Measurements from ENCODE around the gene CCDC187.

Gene CCDC187

DNA sequence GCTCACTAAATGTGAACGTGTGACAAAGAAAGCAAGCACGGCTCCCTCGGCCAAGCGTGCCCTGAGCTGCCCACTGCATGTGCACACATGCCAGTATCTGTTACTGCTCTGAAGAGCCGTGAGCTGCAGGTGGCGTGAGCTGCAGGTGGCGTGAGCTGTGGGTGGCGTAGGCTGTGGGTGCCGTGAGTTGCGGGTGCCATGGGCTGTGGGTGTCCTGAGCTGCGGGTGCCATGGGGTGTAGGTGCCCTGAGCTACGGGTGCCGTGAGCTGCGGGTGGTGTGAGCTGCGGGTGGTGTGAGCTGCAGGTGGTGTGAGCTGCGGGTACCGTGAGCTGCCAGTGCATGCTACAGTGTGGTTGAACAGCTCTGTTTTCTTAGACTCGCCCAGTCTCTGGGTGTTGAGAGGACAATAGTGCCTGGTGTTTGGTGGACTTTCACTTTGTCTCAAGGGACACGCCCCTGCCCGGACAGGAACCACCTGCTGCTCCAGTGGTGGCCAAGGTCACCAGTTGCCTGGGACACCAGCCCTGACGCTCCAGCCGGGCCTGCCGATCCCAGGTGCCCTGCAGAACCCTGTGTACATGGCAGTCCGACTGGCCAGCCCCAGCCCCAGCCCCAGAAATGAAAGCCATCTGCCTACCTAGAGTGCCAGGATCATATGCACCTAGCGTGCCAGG lies 6.7 kb downstream of the CCDC187 start:
- no peak for DNase-seq (ENCODE audit: low read depth)

DNA sequence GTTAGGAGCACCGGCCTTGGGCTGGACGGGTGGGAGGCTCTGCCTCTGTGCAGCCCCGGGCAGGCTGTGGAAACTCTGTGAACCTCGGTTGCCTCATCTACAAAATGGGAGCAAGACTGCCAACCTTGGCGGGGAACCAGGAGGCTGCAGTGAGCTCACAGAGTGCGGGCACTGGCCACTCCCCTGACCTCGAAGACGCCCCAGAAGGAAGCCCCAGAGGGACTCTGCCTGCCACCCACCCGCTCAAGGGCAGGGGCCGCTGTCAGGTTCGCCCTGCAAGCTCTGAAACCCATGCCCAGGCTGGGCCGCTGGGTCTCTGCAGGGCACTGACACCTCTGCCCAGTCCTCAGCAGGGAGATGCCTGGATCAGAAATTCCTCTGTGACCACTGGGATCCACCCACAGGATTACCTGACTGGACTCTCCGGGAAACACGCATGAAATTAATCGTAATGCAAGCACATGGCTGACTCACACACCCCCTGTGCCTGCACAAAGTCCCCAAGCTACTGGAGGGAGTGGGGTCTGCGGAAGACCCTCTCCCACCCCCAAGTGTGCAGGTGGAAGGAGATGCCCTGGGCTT lies 7.4 kb downstream of the CCDC187 start:
- no peak for DNase-seq (ENCODE audit: low read depth)

DNA sequence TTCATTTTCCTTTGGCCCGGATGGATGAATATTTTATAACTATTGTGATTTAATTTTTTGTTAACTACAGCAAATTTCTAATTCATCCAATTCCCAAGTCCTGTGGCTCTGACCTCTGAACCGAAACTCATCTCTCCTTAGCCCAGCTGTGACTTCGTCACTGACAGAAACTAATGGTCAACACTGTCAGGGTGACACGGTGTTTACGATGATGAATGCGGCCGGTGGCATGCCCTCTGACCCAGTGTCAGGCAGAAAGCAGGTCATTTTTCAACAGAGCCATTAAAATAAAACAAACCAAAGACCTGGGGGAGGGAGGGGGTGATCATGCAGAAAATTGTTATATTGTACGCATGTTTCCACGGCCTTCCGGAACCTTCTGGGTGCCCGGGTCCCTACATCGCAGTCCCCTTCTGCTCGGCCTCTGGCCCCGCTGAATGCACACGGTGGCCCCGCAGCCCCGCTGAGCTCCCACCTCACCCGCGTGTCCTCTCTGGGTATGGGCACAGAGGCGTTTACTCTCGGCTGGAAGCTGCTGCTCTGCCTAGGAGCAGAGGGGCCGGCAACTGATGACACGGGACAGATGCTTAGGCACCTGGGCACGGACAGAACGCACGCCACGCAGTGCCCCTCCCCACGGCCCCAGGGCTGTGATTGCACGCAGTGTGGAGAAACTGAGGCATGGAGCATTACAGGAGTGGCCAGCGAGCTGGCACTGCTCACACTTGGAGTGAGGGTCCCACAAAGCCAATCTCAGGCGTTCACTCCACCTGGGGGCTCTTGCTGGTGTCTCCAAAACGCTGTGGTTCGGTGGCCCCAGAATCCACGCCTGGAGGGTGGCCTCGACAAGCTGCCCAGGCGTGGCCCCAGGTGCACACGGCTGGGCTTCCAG lies 8.1 kb downstream of the CCDC187 start:
- no peak for DNase-seq (ENCODE audit: low read depth)

DNA sequence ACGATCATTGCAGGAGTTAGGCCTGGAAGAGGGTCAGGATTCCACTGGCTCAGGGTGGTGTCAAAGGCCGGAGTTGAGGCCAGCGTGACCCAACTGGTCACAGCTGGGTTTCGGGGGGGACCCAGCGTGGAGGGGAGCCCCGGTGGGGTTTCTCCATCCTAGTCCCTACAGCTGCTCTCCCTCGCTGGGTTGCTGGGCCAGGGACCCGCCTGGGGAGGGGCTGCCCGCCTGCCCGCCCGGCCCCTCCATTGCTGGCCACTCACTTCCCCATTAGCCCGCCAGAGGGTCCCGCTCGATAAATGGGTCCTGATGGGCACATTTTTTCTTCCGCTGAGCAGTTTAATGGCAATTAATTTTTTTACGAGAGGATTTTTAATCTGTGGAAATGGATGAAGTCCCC lies 8.8 kb downstream of the CCDC187 start:
- DNase-seq (ENCODE audit: low read depth) = no peak

DNA sequence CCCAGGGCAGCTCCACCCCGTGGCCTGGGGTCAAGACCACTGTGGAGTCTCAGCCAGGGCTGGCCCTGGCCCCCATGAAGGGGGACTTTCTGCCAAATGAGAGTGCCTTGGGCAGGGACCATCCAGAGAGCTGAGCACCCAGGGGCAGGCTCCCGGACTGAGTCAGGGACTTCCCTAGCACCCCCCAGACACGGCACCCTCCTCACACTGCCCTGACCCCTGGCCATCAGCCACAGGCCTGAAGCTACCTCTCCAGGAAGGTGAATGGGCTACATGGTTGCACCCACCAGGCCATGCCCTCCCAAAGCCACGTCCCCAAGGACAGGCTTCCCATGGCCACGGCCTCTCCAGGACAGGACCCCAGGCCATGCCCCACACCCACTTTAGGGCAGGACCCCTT lies 9.5 kb downstream of the CCDC187 start:
- DNase-seq (ENCODE audit: low read depth) = no peak

DNA sequence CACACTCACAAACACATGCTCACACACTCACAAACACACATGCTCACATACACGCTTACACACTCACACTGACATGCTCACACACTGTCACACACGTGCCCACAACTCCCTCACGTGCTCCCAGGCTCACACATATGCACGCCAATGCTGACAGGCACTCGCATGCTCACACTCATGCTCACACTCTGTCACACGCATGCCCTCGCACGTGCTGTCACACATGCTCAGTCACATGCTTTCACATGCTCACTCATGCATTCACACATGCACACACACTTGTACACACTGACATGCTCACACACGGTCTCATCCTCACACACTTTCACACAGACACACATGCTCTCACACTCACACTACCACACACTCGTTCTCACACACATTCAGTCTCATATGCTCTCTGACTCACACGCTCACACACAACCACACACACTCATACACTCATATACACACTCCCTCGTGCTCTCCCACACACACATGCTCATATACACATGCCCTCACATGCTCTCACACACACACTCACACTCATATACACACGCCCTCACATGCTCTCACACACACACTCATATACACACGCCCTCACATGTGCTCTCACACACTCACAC lies 10.3 kb downstream of the CCDC187 start:
- no peak for DNase-seq (ENCODE audit: low read depth)

DNA sequence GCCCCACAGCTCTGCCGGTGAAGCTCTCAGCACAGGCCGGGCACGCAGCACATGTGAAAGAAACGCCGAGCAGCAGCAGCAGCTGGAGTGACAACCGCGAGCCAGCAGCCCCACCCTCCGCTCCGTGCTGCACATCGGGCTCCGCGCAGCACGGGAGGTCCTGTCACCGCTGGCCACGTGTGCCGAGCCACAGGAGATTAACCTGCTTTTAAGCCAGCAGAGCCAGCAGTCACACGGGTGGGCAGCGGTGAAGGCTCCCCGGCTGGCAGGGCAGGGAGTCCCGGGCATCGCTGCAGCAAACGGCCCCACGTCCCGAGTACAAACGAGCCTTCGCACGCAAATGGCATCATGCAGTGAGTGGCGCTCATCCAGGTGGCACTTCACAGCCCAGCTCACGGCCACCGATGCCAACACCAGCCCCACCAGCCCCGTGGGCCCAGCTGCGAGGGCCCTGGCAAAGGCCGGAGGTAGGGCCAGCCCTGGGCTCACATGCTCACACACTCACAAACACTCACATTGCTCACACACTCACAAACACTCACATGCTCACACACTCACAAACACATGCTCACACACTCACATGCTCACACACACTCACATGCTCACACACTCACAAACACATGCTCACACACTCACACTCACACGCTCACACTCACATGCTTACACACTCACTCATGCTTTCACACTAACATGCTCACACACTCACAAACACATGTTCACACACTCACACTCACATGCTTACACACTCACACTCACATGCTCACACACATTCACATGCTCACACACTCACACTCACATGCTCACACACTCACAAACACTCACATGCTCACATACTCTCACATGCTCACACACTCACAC lies 11.1 kb downstream of the CCDC187 start:
- no peak for DNase-seq (ENCODE audit: low read depth)

DNA sequence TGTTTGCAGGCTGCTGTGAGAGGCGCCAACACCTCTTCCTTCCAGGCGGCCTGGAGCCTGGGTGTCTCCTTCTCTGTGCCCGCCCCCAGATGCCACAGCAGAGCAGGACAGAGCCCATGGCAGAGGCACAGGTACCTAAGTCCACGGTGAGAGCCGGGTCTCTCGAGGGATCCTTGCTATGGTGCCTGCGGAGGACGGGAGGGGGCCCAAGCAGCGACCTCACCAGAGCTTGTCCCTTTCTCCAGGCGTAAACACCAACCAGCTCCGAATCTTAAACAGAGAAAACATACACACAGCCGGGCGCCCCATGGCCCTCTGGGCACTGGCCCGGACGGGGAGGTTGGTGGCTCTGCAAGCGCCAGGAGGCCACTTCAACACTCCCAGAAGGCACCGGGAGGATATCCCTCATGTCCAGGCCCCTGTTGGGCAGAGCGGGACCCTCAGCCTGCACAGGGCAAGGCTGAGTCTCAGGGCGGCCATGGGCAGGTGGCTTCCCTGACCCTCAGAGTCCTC lies 11.8 kb downstream of the CCDC187 start:
- no peak for DNase-seq (ENCODE audit: low read depth)

DNA sequence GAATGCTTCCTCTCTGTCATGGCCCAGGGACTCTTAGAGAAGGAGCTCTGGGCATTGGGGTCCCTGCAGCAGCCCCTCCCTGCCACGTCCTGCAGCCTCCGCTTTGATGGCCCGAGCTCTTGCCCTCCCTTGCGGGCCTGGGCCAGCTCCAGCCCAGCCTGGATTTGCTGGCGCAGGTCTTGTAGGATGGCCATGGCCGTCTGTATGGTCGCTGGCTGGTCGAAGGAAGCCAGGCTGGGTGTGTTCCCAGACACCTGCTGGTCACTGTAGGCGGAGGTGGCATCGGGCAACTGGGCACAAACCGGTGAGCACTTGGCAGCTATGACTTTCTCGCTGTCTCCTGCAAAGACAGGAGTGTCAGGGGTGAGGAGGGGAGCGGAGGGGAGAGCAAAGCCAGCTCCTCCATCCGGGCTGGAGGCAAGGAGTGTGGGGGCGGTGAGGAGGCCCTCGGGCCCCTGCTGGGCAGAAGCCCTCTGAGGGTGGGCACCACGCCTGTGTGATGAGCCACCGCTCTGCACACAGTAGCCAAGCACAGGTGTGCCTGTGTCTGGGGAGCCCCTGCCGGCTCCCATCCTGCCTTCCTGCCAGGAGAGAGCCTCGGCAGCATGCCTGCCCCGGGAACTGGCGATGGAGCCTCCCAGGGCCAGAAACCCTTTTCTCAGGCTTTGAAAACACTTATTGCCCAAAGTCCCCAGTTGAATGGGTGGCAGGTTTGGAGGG lies 12.4 kb downstream of the CCDC187 start:
- no peak for DNase-seq (ENCODE audit: low read depth)

DNA sequence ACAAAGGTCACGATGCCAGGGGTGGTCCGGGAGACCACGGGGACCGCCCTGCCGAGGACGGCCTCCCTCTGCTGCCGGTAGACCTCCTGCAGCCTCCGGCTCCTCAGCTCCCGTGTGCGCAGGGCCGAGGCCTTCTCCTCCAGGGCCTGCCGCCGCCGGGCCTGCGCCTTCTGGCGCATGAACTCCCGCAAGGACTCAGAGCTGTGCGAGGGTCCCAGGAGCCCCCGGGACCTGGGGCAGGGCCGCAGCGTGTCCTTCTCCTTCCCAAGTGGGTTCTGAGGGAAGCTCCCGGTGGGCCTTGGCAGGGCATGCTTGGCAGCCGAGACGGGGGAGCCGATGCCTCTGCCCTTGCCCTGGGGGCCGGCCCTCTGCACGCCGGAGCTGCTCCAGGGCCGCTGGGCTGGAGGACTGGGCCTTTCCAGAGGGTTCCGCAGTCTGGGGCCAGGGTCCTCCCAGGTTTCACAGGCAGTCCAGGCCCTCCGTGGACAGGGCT lies 13.3 kb downstream of the CCDC187 start:
- no peak for DNase-seq (ENCODE audit: low read depth)

DNA sequence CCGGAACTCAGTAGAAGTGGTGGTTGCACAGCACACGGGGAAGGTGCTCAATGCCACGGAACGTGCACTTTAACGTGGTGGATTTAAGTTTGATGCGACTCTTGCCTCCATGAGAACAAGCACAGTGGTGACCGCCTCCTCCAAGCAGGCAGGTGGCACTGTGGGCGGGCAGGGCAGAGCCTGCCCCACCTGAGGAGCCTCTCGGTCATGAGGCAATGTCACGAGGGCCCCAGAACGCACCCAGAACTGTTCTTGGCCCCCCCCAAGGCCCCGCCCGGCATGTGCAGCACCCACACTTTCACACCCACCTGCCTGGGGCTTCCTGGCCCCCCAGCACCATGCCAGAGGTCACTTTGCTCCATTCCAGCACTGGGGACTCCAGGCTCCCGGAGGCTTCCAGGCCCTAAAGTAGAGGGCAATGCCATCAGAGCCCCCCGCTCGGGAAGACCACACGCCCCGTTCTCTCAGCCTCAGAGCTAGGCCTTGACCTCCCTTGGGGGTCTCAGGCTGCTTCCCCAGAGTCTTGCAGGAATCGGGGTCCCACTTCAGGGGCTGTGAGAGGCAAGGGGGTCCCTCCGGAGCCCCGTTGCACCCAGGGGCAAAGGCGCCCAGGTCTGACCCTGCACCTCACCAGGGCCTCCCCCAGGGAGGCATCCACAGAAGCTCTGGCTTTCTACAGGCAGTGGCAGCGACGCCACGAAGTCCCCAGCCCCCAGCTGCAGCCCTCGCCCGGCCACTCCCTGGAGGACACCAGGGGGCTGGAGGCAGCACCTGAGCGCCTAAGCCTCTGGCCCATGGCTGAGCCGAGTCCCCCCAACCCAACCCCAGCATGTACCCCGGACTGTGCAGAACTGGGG lies 14.0 kb downstream of the CCDC187 start:
- no peak for DNase-seq (ENCODE audit: low read depth)

DNA sequence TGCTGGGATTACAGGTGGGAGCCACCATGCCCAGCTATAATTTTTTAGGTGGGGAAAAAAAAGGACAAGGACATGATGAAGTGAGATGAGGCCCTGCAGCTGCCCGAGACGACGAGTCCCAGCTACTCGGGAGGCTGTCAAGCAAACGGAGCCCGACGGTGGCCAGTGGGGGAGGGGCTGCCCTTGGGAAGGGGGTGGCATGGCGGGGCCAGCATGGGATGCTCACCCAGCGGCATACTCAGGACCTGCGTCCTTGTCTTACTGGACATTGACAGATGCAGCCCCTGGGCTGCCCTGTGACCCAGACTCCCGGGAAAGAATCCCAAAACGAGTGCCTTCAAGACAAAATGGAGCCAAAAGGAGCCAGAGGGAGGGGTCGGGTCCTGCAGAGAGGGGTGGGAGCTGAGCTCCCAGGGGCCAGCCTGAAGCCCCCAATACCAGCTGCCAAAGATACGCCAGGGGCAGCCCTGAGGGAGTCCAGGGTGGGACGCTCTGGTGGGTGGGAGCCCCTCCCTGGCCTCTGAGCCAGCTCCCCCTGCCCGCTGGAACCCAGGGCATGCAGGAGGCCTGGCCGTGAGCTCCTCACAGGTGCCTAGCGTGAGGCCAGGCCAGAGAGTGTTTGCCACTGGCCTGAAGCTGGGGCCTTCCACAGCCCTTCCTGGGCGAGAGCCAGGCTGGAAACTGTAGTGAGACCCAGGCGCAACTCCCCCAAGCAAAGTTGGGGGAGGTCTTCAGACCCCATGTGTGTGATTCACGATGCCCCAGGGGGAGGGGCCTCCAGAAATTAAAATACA lies 15.7 kb downstream of the CCDC187 start:
- no peak for DNase-seq (ENCODE audit: low read depth)

DNA sequence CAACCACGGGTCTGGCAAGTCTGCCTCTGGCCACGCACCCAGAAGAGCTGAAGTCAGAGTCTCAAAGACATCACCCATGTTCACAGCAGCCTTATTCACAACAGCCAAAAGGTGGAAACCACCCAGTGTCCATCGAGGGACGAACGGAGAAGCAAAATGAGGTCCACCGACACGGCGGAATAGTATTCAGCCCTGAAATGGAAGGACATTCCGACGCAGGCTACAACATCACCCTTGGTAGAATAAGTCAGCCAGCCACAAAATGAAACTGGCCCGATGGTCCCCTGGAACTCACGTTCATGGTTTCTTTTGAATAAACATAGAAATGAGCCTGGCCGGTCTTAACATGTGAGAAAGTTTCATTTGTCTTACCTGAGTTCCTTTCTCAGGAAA lies 16.9 kb downstream of the CCDC187 start:
- DNase-seq (ENCODE audit: low read depth) = no peak

DNA sequence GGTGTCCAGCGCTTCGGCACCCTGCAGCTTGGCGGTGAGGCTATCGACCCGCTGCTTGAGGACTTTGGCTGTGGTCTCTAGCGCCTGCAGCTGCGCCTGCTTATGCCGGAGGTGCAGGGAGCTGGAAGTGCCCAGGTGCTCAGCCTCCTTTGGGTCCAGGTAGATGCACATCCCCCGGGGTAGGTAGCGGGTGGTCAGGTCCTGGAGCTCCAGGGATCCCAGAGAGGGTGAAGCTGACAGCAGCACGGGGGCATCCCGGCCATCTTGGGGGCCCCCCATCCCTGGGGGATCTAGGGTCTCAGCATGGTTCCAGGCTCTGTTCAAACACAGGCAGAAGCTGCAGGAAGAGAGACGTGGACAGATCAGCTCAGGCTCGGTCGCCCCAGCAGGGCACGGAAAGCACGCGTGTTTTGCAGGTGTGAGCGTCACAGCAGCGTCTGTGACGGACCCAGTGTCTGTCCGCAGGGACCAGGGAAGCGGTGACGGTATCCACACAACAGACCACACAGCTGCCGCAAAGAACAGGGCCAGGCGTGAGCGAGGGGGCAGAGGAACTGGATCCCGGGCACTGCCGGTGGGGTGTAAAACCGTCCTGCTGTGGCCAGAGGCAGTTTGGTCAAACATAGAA lies 17.4 kb downstream of the CCDC187 start:
- DNase-seq (ENCODE audit: low read depth) = no peak

DNA sequence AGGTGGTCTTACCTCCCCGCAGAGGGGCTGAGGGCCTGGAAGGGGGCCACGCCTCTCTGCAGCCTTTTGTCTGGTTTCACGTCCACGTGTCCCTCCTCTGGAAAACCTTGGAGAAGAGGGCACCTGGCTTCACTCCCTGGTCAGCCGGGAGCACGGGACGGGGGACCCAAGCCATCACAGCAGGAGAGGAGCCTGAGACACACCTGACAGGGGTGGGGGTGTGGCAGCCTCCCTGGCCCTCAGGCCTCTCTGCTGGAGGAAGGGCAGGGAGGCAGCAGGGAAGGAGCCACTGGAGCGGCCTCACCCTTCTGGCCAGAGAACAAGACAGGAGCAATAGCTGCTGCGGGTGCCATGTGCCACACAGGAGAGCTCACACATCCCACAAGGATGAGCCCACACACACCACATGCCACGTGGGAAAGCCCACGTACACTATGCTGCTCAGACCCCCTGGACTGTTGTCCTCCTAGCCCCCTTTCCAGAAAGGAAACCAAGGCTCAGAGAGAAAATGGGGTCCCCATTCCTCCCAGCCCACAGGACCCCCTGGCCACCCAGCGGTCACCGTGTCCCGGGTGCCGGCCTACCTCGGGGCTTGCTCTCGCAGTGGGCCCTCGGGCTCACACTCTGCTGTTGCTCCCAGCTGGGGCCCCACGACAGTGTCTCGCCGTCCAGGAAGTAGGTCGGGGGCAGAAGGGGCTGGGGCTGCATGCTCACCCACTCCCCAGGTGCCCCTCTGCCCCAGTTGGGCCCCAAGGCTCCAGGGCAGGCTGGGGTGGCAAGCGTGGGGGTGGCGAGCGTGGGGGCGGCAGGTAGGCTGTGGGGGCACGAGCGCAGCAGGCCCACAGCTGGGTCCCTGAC lies 18.2 kb downstream of the CCDC187 start:
- DNase-seq (ENCODE audit: low read depth) = no peak

DNA sequence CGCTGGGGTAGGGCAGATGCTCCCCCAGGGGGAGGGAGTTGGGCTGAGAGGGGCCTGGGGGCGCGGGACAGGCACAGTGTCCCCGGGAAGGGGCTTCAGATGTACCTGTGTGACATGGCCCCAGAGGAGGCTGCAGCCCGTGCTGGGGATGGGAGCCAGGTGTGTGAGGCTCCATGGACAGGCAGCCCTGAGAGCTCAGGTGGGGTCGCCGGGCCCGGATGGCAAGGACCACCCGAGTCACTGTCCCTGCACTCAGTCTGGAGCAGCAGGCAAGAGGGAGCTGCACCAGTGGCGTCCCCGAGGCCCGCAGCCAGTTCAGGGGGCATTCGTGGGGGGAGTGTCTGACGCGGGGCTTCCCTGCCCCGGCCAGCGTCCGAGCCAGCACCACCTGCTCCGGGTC lies 18.9 kb downstream of the CCDC187 start:
- no peak for DNase-seq (ENCODE audit: low read depth)

DNA sequence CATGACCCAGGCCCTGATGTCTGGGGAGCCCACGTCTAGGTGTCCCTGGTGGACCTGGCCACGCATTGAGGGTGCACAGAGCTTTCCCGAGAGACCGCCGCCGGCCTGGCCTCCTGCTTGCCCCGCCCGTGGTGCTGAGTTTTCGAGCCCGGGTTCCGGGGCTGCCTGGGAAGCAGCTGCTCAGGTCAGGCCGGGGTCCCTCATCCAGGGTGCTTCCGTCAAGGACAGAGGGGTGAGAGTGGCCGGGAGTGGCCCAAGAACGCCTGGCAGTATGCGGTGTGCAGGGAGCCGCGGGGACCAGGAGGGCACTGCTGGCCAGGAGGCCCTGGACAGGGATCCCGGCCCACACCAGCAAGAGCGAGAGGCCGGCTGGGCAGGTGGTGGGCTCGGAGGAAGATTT lies 19.6 kb downstream of the CCDC187 start:
- DNase-seq (ENCODE audit: low read depth) = no peak
